Fibroblast of mammary gland (primary cell): ENCODE measurements around the gene RFX8.

Experiments used
- DNase-seq: peaks from one replicate; pipeline ENCODE4 v3.0.0-alpha.2; 2010; ENCODE audit warnings: low read depth
- H3K4me3 ChIP-seq: 2 replicates; pipeline ENCODE4 v1.5.1; 2011; ENCODE audit warnings: low read depth, mild to moderate bottlenecking, low read length, moderate library complexity; ENCODE audit not compliant: control insufficient read depth
- CTCF ChIP-seq: conservative IDR thresholded peaks from 2 replicates; pipeline ENCODE4 v1.5.1; 2011; ENCODE audit warnings: low read depth, low read length, inconsistent platforms; ENCODE audit not compliant: control insufficient read depth, insufficient read depth

The RFX8 gene

GRCh38 chr2:101502095-101502494, 27.2 kb upstream of the RFX8 start:
- DNase-seq = no peak
- TF ChIP-seq CTCF = no peak
- H3K4me3 ChIP-seq = no peak overlapping the region

DNA sequence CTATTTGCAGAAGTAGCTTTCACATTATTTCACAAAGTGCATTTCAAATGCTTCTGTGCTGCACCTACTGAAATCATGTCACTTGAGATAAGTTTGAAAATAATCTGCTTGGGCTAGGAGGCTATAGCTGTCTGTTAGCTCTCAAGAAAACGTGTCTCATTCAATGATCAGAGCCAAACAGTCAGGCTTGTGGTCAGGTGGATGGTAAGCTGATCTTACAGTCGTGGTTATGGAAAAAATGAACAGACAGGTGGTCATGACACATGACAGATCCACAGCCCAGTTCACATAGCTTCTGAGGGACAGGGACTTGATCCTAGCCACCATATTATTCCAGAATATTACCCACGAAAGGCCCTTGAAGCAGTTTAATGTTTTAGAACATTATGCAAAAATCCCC, 26.5 kb upstream of the RFX8 start:
- H3K4me3 ChIP-seq = no peak overlapping the region
- no peak for TF ChIP-seq CTCF
- DNase-seq = peak; percentile 64

- H3K4me3 ChIP-seq = no peak overlapping the region
Measured at GRCh38 chr2:101500860-101501259, 25.9 kb upstream of the RFX8 start.

DNA sequence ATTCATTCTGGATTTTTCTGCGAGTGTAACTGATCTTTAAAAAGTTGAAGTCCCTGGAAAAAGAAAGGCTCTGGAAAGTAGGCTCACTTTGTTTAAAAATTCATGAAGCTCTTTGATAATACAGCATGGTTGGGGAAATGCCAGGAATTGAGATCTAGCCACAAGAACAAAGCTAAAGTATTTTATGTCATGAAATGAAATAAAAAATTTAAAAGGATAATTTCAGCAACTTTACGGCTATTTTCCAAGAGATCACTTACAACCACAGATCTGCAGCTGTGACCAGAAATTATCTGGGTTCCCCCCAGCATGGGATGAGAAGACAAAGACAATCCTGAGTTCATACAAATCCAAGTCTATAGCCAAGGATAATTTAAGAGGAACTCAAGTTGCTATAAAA, 25.3 kb upstream of the RFX8 start:
- no peak for DNase-seq
- TF ChIP-seq CTCF = no peak
- no peak overlapping the region for H3K4me3 ChIP-seq

More at GRCh38 chr2:101500860-101501259, 25.9 kb upstream of the RFX8 start:
- no peak for TF ChIP-seq CTCF
- DNase-seq = peak; percentile 57

DNA sequence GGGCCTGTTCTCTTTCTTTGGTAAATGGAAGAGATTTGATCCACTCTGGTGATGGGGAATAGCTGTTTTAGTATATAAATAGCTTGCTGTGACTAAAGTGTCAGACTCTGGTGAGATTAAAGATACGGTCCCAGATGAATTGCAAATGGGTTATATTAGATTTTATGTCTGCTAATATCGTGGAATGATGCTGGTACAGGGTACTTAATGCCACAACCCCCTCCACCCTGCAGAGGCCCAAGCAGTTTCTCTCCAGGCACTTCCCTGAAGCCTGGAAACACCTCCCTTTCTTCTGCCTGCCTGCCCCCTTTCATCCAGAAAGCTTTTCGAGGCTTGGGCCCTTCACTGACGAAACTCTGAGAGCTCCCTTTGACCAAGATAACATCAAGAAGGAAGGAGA, 21.4 kb upstream of the RFX8 start:
- DNase-seq = no peak
- no peak for TF ChIP-seq CTCF
- H3K4me3 ChIP-seq = no peak overlapping the region

GRCh38 chr2:101492936-101493473, 18.1 kb upstream of the RFX8 start:
- TF ChIP-seq CTCF = no peak
- H3K4me3 ChIP-seq = no peak overlapping the region
- DNase-seq = no peak

DNA sequence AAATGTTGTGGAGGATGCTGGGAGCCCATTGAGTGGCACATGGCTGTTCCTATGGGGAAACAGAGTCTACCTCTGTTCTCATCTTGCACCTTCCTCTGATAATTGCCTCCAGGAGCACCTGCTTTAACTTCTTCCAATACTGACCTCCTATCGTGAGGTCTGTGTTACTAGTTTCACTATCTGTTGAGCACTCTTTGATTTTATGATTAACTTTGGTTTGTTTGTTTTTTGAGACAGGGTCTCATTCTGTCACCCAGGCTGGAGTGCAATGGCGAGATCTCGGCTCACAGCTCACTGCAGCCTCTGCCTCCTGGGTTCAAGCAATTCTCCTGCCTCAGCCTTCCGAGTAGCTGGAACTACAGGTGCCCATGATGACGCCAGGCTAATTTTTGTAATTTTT, 12.1 kb upstream of the RFX8 start:
- no peak for DNase-seq
- H3K4me3 ChIP-seq = no peak overlapping the region
- no peak for TF ChIP-seq CTCF
